Inferior parietal cortex (tissue), 1 donor: ENCODE data around the gene HSPA1L.
A peak's percentile ranks its signal among the peaks of the same experiment; 100 is the strongest.

Experiments
- DNase-seq: peaks from one replicate; pipeline ENCODE4 v3.0.0-alpha.2; 2016; ENCODE audit errors: extremely low spot score

The HSPA1L gene

GRCh38 chr6:31782126-31782855, 32.8 kb downstream of the HSPA1L start:
- DNase-seq = no peak

GRCh38 chr6:31781244-31782125, 33.6 kb downstream of the HSPA1L start:
- no peak for DNase-seq

GRCh38 chr6:31780507-31781243, 34.4 kb downstream of the HSPA1L start:
- DNase-seq = no peak

GRCh38 chr6:31779908-31780307, 35.2 kb downstream of the HSPA1L start:
- DNase-seq = no peak

GRCh38 chr6:31778999-31779885, 35.8 kb downstream of the HSPA1L start:
- DNase-seq = no peak

GRCh38 chr6:31778193-31778592, 36.9 kb downstream of the HSPA1L start:
- DNase-seq = no peak

GRCh38 chr6:31777667-31778050, 37.4 kb downstream of the HSPA1L start:
- no peak for DNase-seq

- DNase-seq = peak; percentile 71
These were observed 38.0 kb downstream of the HSPA1L start, which contains the start of gene VWA7 for GRCh38 chr6:31776989-31777666. Gene VWA7 (minus strand): TSS chr6:31777328. CDS start chr6:31776779, 549 bp downstream.

- no peak for DNase-seq
These were observed 38.5 kb downstream of the HSPA1L start for GRCh38 chr6:31776485-31776988.

- DNase-seq = no peak
These were observed 39.2 kb downstream of the HSPA1L start for GRCh38 chr6:31775633-31776484.

- no peak for DNase-seq
These were observed 39.9 kb downstream of the HSPA1L start for GRCh38 chr6:31775184-31775583.

GRCh38 chr6:31771992-31772358, 43.1 kb downstream of the HSPA1L start:
- no peak for DNase-seq

- DNase-seq = no peak
These were observed 44.2 kb downstream of the HSPA1L start for GRCh38 chr6:31770860-31771259.

- peak; percentile 53 for DNase-seq
These were observed 45.3 kb downstream of the HSPA1L start for GRCh38 chr6:31769684-31770371.

GRCh38 chr6:31768363-31769257, 46.5 kb downstream of the HSPA1L start:
- no peak for DNase-seq

- no peak for DNase-seq
These were observed 47.9 kb downstream of the HSPA1L start for GRCh38 chr6:31767096-31767645.
